Measurements from ENCODE around the gene EVC. TPM values are rescaled to one million over a fixed set of nuclear protein-coding genes. Genes with fewer than 3 reads are reported as not detected.

EVC gene
- total RNA-seq, 1 donor from 2014 or later: 30.2 TPM

DNA sequence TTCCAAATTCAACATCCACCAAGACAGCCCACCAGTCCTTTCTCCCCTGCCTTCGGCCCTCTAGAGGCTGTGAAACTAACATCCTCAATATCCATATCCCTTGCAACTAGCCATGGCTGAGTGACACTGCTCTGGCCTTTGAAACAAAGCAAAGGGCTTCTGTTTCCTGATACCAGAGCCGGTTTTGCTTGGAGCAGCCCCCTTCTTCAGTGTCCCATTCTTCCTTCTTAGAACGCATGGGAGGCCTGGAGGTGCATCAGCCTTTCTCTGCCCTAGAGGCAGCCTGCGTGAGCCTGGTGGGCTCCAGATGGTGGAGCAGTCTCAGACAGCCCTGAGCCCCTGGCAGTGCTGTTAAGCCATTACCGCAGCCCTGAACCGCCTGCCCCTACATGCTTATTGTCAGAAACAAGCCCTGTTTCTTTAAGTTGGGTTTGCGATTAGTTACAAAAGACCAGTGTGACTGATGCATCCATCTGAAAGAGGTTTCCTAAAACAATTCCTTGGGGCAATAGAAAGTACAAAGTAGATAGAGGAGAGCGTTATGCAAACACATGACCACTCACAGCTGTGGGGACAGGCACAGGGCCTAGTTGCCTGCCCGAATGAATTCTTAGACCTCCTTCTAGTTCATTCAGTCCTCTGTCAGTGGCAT is 74.1 kb downstream of the EVC start:
- no peak overlapping the region for H3K4me3 Mint-ChIP-seq (ENCODE audit: low read depth)
- no peak for DNase-seq (ENCODE audit: low spot score, unreplicated experiment)
- TF ChIP-seq, protein P1, sequence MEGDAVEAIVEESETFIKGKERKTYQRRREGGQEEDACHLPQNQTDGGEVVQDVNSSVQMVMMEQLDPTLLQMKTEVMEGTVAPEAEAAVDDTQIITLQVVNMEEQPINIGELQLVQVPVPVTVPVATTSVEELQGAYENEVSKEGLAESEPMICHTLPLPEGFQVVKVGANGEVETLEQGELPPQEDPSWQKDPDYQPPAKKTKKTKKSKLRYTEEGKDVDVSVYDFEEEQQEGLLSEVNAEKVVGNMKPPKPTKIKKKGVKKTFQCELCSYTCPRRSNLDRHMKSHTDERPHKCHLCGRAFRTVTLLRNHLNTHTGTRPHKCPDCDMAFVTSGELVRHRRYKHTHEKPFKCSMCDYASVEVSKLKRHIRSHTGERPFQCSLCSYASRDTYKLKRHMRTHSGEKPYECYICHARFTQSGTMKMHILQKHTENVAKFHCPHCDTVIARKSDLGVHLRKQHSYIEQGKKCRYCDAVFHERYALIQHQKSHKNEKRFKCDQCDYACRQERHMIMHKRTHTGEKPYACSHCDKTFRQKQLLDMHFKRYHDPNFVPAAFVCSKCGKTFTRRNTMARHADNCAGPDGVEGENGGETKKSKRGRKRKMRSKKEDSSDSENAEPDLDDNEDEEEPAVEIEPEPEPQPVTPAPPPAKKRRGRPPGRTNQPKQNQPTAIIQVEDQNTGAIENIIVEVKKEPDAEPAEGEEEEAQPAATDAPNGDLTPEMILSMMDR (IDR thresholded peaks at IDR 0.05; ENCODE audit: unreplicated experiment): no peak
- H3K27me3 Mint-ChIP-seq: no peaks in the 10 kb centered on the region
- peaks cover 34% of the 10 kb centered on the region for H3K36me3 Mint-ChIP-seq (ENCODE audit: insufficient read depth)
- H3K4me1 Mint-ChIP-seq (ENCODE audit: low read depth): no peaks in the 10 kb centered on the region
- no peaks in the 10 kb centered on the region for H3K9me3 Mint-ChIP-seq (ENCODE audit: low read depth)
- no peak overlapping the region for H3K27ac Mint-ChIP-seq

DNA sequence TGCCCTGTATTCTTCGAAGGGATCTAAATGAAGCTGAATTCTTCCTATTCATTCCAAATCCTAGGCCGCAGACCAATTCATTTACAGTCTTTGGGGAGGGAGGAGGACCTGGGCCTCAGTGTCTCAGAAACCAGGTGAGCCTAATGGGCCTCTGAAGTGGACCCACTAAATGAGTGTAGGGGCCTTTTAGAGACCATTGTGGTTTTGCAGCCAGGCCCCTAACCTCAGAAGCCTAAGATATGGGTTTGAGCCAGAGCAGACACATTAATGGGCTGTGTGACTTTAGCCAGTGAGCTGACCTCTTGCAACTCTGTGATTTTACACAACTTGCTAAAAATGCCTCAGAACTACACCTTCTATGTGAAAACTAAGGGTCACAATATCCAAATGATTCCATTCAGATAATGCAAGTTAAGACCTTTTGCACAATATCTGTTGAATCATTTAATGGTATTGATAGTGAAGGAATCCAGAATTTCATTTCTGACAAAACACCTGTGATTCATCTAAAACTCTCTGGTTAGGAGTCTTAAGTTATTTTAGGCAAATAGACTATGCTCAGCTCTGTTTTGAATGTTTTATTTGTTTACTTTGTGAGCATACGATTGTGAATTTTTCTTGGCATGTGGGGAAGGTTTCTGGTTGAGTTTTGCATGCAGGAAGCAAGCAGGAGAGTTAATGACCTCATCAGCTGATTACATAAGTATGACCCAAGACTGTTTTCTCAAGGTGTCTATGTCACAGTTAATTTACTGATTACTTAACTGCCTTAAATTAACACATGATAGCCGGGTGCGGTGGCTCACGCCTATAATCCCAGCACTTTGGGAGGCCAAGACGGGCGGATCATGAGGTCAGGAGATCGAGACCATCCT is 75.0 kb downstream of the EVC start:
- Mint-ChIP-seq H3K27me3 (no peaks in the 10 kb centered on the region), H3K4me1 (ENCODE audit: low read depth) (no peaks in the 10 kb centered on the region), H3K9me3 (ENCODE audit: low read depth) (no peaks in the 10 kb centered on the region), H3K36me3 (ENCODE audit: insufficient read depth) (peaks cover 36% of the 10 kb centered on the region), H3K4me3 (ENCODE audit: low read depth) (no peak overlapping the region), H3K27ac (no peak overlapping the region)
- DNase-seq (ENCODE audit: low spot score, unreplicated experiment): no peak
- TF ChIP-seq, protein P1 (IDR thresholded peaks at IDR 0.05; ENCODE audit: unreplicated experiment): no peak

DNA sequence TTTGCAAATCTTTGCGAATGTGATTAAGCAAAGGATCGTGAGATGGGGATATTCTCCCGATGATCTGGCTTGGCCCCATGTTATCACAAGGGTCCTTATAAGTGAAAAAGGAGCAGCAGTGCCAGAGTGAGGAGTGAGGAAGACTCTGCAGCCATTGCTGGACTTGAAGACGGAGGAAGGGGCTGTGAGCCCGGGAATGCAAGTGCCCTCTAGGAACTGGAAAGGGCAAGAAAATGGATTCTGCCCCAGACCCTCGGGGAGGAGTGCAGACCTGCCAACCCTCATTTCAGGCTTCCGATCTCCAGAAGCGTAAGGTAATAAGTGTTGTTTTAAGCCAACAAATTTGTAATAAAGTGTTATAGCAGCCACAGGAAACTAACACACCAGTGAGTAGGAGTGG is 76.3 kb downstream of the EVC start:
- no peaks in the 10 kb centered on the region for H3K9me3 Mint-ChIP-seq (ENCODE audit: low read depth)
- no peak overlapping the region for H3K4me3 Mint-ChIP-seq (ENCODE audit: low read depth)

DNA sequence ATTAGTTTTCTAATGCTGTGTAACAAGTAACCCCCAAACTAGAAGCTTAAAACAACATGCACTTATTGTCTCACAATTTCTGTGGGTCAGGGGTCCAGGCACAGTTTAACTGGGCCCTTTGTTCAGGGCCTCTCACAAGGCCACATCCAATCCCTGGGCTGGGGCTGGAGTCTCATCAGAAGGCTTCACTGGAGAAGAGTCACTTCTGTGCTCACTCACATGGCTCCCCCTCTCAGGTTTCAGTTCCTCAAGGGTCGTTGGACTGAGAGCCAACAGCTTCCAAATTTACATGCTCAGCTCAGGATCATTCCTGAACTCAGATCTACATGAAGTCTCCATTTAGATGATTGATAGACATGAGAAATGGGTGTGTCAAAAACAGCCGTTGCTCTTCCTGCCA is 77.1 kb downstream of the EVC start:
- Mint-ChIP-seq H3K27me3 (no peaks in the 10 kb centered on the region), H3K36me3 (ENCODE audit: insufficient read depth) (peaks cover 37% of the 10 kb centered on the region), H3K4me1 (ENCODE audit: low read depth) (no peaks in the 10 kb centered on the region), H3K9me3 (ENCODE audit: low read depth) (no peaks in the 10 kb centered on the region), H3K4me3 (ENCODE audit: low read depth) (no peak overlapping the region), H3K27ac (no peak overlapping the region)
- no peak for DNase-seq (ENCODE audit: low spot score, unreplicated experiment)
- TF ChIP-seq, protein P1 (IDR thresholded peaks at IDR 0.05; ENCODE audit: unreplicated experiment): no peak

More for the DNA sequence above, 76.3 kb downstream of the EVC start:
- no peak for DNase-seq (ENCODE audit: low spot score, unreplicated experiment)
- Mint-ChIP-seq H3K27ac (no peak overlapping the region), H3K27me3 (no peaks in the 10 kb centered on the region), H3K36me3 (ENCODE audit: insufficient read depth) (peaks cover 37% of the 10 kb centered on the region), H3K4me1 (ENCODE audit: low read depth) (no peaks in the 10 kb centered on the region)
- TF ChIP-seq, protein P1 (IDR thresholded peaks at IDR 0.05; ENCODE audit: unreplicated experiment): no peak

DNA sequence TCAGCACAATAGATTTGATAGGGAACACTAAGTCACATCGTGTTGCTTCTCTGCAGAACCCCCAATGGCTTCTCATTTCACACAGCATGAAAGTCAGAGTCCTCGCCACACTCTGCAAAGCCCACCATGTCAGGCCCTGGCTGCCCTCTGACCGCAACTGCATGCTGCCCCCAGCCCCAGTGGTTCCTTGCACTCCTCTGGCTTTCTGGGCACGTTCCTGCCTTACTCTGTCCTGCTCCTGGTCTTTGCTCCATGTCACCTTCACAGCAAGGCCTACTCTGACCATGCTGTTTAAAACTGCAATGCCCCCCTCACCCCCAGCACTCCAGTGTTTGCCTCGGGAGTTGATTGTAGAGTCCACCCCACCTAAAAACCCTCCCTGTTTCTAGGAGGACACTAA is 78.1 kb downstream of the EVC start:
- no peaks in the 10 kb centered on the region for H3K27me3 Mint-ChIP-seq
- DNase-seq (ENCODE audit: low spot score, unreplicated experiment): no peak
- no peaks in the 10 kb centered on the region for H3K9me3 Mint-ChIP-seq (ENCODE audit: low read depth)
- no peaks in the 10 kb centered on the region for H3K4me1 Mint-ChIP-seq (ENCODE audit: low read depth)
- peaks cover 34% of the 10 kb centered on the region for H3K36me3 Mint-ChIP-seq (ENCODE audit: insufficient read depth)
- TF ChIP-seq, protein P1 (IDR thresholded peaks at IDR 0.05; ENCODE audit: unreplicated experiment): no peak
- peak overlapping the region; percentile 30 for H3K27ac Mint-ChIP-seq
- no peak overlapping the region for H3K4me3 Mint-ChIP-seq (ENCODE audit: low read depth)
